ENCODE results near the gene PATL2.

GRCh38 chr15:44667039-44667360 is 44.1 kb downstream of the PATL2 start:
- TF ChIP-seq POLR2A (IDR thresholded peaks at IDR 0.05; ENCODE audit: extremely low read depth, insufficient read length), result no peak
- TF ChIP-seq CTCF (IDR thresholded peaks at IDR 0.05; ENCODE audit: low read depth, low read length), result no peak

All from NB4 (cell line).